Glomerular endothelial cell (primary cell): ENCODE results near the gene MED23. TPM values are rescaled to one million over a fixed set of nuclear protein-coding genes. Genes with fewer than 3 reads are reported as not detected.

Experiments used
- total RNA-seq: library from RNA; depleted of rRNA; stranded (reverse); fragments of >200 nt; gene quantifications from 2 replicates; pipeline ENCODE4 v1.2.3, GENCODE V29; 2015

The MED23 gene
- total RNA-seq, 1 donor from 2014 or later: 20.9 TPM

Other genes with a start within 250 kb of the MED23 start
- gene ARG1, start 55.0 kb downstream of the MED23 start, total RNA-seq: not detected in 2 replicates
- gene ENPP3, start 9.1 kb upstream of the MED23 start, total RNA-seq: not detected in 2 replicates
- gene OR2A4, start 73.2 kb upstream of the MED23 start, total RNA-seq: 0.10 TPM in 1 of 2 replicates, not detected in the other
- gene CTAGE9, start 82.8 kb upstream of the MED23 start, total RNA-seq: 0.05 TPM in 1 of 2 replicates, not detected in the other
- 0.53 and 1.2 TPM in 2 replicates for gene ENPP1, start 179.8 kb upstream of the MED23 start, total RNA-seq